Measurements from ENCODE around the gene ALPL.

GRCh38 chr1:21489146-21489545 lies 20.1 kb upstream of the ALPL start:
- TF ChIP-seq, protein P1, sequence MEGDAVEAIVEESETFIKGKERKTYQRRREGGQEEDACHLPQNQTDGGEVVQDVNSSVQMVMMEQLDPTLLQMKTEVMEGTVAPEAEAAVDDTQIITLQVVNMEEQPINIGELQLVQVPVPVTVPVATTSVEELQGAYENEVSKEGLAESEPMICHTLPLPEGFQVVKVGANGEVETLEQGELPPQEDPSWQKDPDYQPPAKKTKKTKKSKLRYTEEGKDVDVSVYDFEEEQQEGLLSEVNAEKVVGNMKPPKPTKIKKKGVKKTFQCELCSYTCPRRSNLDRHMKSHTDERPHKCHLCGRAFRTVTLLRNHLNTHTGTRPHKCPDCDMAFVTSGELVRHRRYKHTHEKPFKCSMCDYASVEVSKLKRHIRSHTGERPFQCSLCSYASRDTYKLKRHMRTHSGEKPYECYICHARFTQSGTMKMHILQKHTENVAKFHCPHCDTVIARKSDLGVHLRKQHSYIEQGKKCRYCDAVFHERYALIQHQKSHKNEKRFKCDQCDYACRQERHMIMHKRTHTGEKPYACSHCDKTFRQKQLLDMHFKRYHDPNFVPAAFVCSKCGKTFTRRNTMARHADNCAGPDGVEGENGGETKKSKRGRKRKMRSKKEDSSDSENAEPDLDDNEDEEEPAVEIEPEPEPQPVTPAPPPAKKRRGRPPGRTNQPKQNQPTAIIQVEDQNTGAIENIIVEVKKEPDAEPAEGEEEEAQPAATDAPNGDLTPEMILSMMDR (optimal IDR thresholded peaks at IDR 0.05 in 1 of 3, IDR thresholded peaks at IDR 0.05 in 1 of 3, conservative IDR thresholded peaks at IDR 0.05 in 1 of 3; ENCODE audit: extremely low read depth in 1 of 3, insufficient read depth in 2 of 3, low read length in 3 of 3), result no peak
- TF ChIP-seq EZH2 (IDR thresholded peaks at IDR 0.05; ENCODE audit: low read length), result no peak
